Stomach (tissue), 4 donors: Measurements from ENCODE around the gene OR2D2.

Experiments
- CTCF ChIP-seq, 7 experiments: fragments of 450-650 bp in 4 of 7; fragments of 200-600 bp in 3 of 7; sonication (generic) in 3 of 7; IDR thresholded peaks; one replicate each; pipeline ENCODE4 v1.5.1; 2016 to 2019; ENCODE audit warnings: antibody characterized with exemption in 7 of 7, control low read depth in 2 of 7, mild to moderate bottlenecking in 1 of 7
- POLR2A ChIP-seq, 4 donors: fragments of 450-650 bp; IDR thresholded peaks; one replicate each; pipeline ENCODE4 v1.6.1; 2016; ENCODE audit warnings: antibody characterized with exemption in 4 of 4, control low read depth in 2 of 4, mild to moderate bottlenecking in 1 of 4, moderate library complexity in 1 of 4

DNA sequence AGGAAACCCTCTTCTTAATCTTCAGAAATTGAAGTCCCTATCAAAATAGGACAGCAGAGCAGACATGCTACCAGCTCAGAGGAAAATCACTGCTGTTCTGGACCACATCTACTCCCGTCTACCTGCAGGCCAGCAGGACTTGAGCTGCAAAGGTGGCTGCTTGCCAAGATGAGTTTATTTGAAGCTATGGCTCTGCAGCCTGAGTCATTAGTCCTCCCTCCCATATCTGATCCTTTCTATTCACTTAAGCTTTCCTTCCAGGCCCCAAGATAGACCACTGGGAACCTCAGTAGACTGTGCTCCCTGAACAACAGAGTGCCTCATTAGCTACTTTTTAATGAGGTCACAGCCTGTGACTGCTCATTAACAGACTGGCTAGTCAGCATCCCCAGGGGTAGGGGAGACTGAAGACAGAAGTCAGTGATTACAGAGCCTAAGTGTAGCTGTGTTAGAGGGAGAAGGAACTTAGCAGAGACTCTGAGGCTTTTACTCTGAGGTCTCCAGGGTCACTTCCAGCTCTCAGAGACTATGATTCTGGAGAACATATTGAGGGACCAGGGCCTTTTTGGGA lies 36.2 kb downstream of the OR2D2 start:
- TF ChIP-seq CTCF (IDR thresholded peaks at IDR 0.05) = no peak
- no peak for TF ChIP-seq POLR2A (IDR thresholded peaks at IDR 0.05)
